ENCODE measurements around the gene KCNK3.

The KCNK3 gene

GRCh38 chr2:26722911-26723310 is 30.4 kb downstream of the KCNK3 start:
- TF ChIP-seq REST (IDR thresholded peaks at IDR 0.05; ENCODE audit: insufficient replicate concordance, low read depth) (no peak), SPI1 (IDR thresholded peaks at IDR 0.05; ENCODE audit: borderline replicate concordance, low read depth) (no peak)
- peaks cover 5% of the 10 kb centered on the region for H3K27me3 ChIP-seq (ENCODE audit: insufficient read depth, poor library complexity, severe bottlenecking)
- no peak overlapping the region for H3K27ac ChIP-seq (replicated peaks)
- no peak for DNase-seq (ENCODE audit: low read depth in 1 of 2, low spot score in 1 of 2)
- no peak overlapping the region for H3K4me3 ChIP-seq (replicated peaks; ENCODE audit: insufficient read depth, low read length)

- no peak for DNase-seq (ENCODE audit: low read depth in 1 of 2, low spot score in 1 of 2)
- H3K27ac ChIP-seq (replicated peaks), result no peak overlapping the region
- no peak overlapping the region for H3K4me3 ChIP-seq (replicated peaks; ENCODE audit: insufficient read depth, low read length)
- peaks cover 5% of the 10 kb centered on the region for H3K27me3 ChIP-seq (ENCODE audit: insufficient read depth, poor library complexity, severe bottlenecking)
- no peak for TF ChIP-seq GABPA (IDR thresholded peaks at IDR 0.05; ENCODE audit: low read depth)
- no peak for TF ChIP-seq REST (IDR thresholded peaks at IDR 0.05; ENCODE audit: insufficient replicate concordance, low read depth)
- no peak for TF ChIP-seq POLR2AphosphoS5 (IDR thresholded peaks at IDR 0.05; ENCODE audit: low read depth)
- TF ChIP-seq CTCF (IDR thresholded peaks at IDR 0.05; ENCODE audit: insufficient read depth, low read length), result no peak
- no peak for TF ChIP-seq SPI1 (IDR thresholded peaks at IDR 0.05; ENCODE audit: borderline replicate concordance, low read depth)
Observed at GRCh38 chr2:26723475-26723874, 31.0 kb downstream of the KCNK3 start.

GRCh38 chr2:26723991-26724750 is 31.6 kb downstream of the KCNK3 start:
- peaks cover 12% of the 10 kb centered on the region for H3K27me3 ChIP-seq (ENCODE audit: insufficient read depth, poor library complexity, severe bottlenecking)
- TF ChIP-seq SPI1 (IDR thresholded peaks at IDR 0.05; ENCODE audit: borderline replicate concordance, low read depth), result no peak
- no peak for TF ChIP-seq GABPA (IDR thresholded peaks at IDR 0.05; ENCODE audit: low read depth)
- no peak for TF ChIP-seq CTCF (IDR thresholded peaks at IDR 0.05; ENCODE audit: insufficient read depth, low read length)
- no peak for TF ChIP-seq POLR2AphosphoS5 (IDR thresholded peaks at IDR 0.05; ENCODE audit: low read depth)
- no peak for TF ChIP-seq REST (IDR thresholded peaks at IDR 0.05; ENCODE audit: insufficient replicate concordance, low read depth)
- no peak overlapping the region for H3K4me3 ChIP-seq (replicated peaks; ENCODE audit: insufficient read depth, low read length)
- no peak for DNase-seq (ENCODE audit: low read depth in 1 of 2, low spot score in 1 of 2)
- no peak overlapping the region for H3K27ac ChIP-seq (replicated peaks)

Measured in HL-60 (cell line).